Activated CD8-positive, alpha-beta T cell treated with anti-CD3 and anti-CD28 coated beads for 36 hours (primary cell): ENCODE data around the gene PSRC1. TPM values are rescaled to one million over a fixed set of nuclear protein-coding genes. Genes with fewer than 3 reads are reported as not detected.
A peak's percentile ranks its signal among the peaks of the same experiment; 100 is the strongest.

Source experiments
- ATAC-seq: fragments of 200-7000 bp; cut with Tn5 transposase; one replicate; pipeline ENCODE4 v1.10.0; 2021; ENCODE audit warnings: mild to moderate bottlenecking, moderate library complexity
- CTCF ChIA-PET: fragments of 350-600 bp; sonication (Branson Sonifier 250); formaldehyde crosslinking; loops from one replicate; lab custom pipeline; 2021; ENCODE audit warnings: antibody characterized with exemption; lab: Charles Lee
- POLR2A ChIA-PET: fragments of 350-600 bp; sonication (Branson Sonifier 250); formaldehyde crosslinking; loops from one replicate; lab custom pipeline; 2021; ENCODE audit warnings: antibody characterized with exemption; lab: Charles Lee
- DNase-seq: peaks from one replicate; pipeline ENCODE4 v3.0.0-alpha.2; 2020
- H3K27ac Mint-ChIP-seq: one replicate; pipeline ENCODE4 v1.8.0; 2021; ENCODE audit warnings: mild to moderate bottlenecking, mixed read lengths
- H3K27me3 Mint-ChIP-seq: one replicate; pipeline ENCODE4 v1.8.0; 2021; ENCODE audit warnings: mixed read lengths
- H3K36me3 Mint-ChIP-seq: one replicate; pipeline ENCODE4 v1.8.0; 2021; ENCODE audit warnings: low read depth, mixed read lengths
- H3K4me1 Mint-ChIP-seq: one replicate; pipeline ENCODE4 v1.8.0; 2021; ENCODE audit warnings: low read depth, mixed read lengths
- H3K4me3 Mint-ChIP-seq: one replicate; pipeline ENCODE4 v1.8.0; 2021; ENCODE audit warnings: mild to moderate bottlenecking, moderate library complexity, mixed read lengths
- H3K9me3 Mint-ChIP-seq: one replicate; pipeline ENCODE4 v1.8.0; 2021; ENCODE audit warnings: mixed read lengths
- CTCF ChIP-seq: fragments of 200-600 bp; IDR thresholded peaks from one replicate; pipeline ENCODE4 v1.8.0; 2022; ENCODE audit warnings: antibody characterized with exemption, mild to moderate bottlenecking
- intact Hi-C: fragments of 100-400 bp; cut with micrococcal nuclease; formaldehyde crosslinking; loops from one replicate; pipeline ENCODE4 v1.10.0; 2022
- total RNA-seq, 2 experiments: library from RNA; stranded (reverse); gene quantifications; one replicate each; pipeline ENCODE4 v1.2.3, GENCODE V29; 2021

Gene PSRC1
- total RNA-seq, 2 experiments from 2014 or later = 12.9 to 14.0 TPM

GRCh38 chr1:109259674-109260557 is 23.0 kb downstream of the PSRC1 start:
- Mint-ChIP-seq H3K27me3 (no peaks in the 10 kb centered on the region), H3K27ac (no peak overlapping the region), H3K4me3 (no peak overlapping the region), H3K4me1 (peaks cover 4% of the 10 kb centered on the region), H3K36me3 (no peaks in the 10 kb centered on the region), H3K9me3 (no peaks in the 10 kb centered on the region)
- intact Hi-C loops = loop anchor here (5.0 kb wide), 3 partner anchors 53 to 272 kb away; partner anchors contain the start of gene SORT1
- POLR2A ChIA-PET = interaction anchor here (0.8 kb wide), 1 partner anchor 31 kb away, joined by 3 read pairs; no protein-coding TSS in a partner anchor
- CTCF ChIA-PET = interaction anchor here (1.1 to 1.2 kb wide), 3 partner anchors 21 to 273 kb away, joined by 3 read pairs; no protein-coding TSS in a partner anchor
- no peak for ATAC-seq
- no peak for TF ChIP-seq CTCF
- DNase-seq = no peak

- Mint-ChIP-seq H3K4me1 (peaks cover 4% of the 10 kb centered on the region), H3K27me3 (no peaks in the 10 kb centered on the region), H3K9me3 (no peaks in the 10 kb centered on the region), H3K27ac (no peak overlapping the region), H3K36me3 (no peaks in the 10 kb centered on the region), H3K4me3 (no peak overlapping the region)
- POLR2A ChIA-PET = no interaction called here
- ATAC-seq = no peak
- TF ChIP-seq CTCF = no peak
- intact Hi-C loops = no loop called here
- DNase-seq = no peak
- CTCF ChIA-PET = interaction anchor here (1.1 to 1.2 kb wide), 3 partner anchors 20 to 274 kb away, joined by 3 read pairs; no protein-coding TSS in a partner anchor
These were observed 24.2 kb downstream of the PSRC1 start for GRCh38 chr1:109258481-109259466.

- H3K4me3 Mint-ChIP-seq = no peak overlapping the region
- no peak for ATAC-seq
- H3K36me3 Mint-ChIP-seq = no peaks in the 10 kb centered on the region
- POLR2A ChIA-PET = interaction anchor here (1.6 kb wide), 1 partner anchor 11 kb away, joined by 6 read pairs; no protein-coding TSS in a partner anchor
- peaks cover 2% of the 10 kb centered on the region for H3K4me1 Mint-ChIP-seq
- no peaks in the 10 kb centered on the region for H3K9me3 Mint-ChIP-seq
- H3K27me3 Mint-ChIP-seq = no peaks in the 10 kb centered on the region
- CTCF ChIA-PET = interaction anchor here (0.6 to 1.1 kb wide), 2 partner anchors 57 to 275 kb away, joined by 3 to 4 read pairs; no protein-coding TSS in a partner anchor
- intact Hi-C loops = no loop called here
- H3K27ac Mint-ChIP-seq = no peak overlapping the region
- TF ChIP-seq CTCF = no peak
- DNase-seq = no peak
These were observed 25.1 kb downstream of the PSRC1 start for GRCh38 chr1:109257682-109258421.

- no peak for DNase-seq
- Mint-ChIP-seq H3K36me3 (no peaks in the 10 kb centered on the region), H3K9me3 (no peaks in the 10 kb centered on the region), H3K27ac (no peak overlapping the region), H3K4me1 (peaks cover 2% of the 10 kb centered on the region), H3K27me3 (no peaks in the 10 kb centered on the region), H3K4me3 (no peak overlapping the region)
- peak; percentile 20 for ATAC-seq
- intact Hi-C loops = no loop called here
- CTCF ChIA-PET = interaction anchor here (0.6 to 1.2 kb wide), 4 partner anchors 26 to 276 kb away, joined by 3 to 4 read pairs (median 3); partner anchors contain the start of gene PSRC1
- POLR2A ChIA-PET = interaction anchor here (1.6 kb wide), 1 partner anchor 10 kb away, joined by 6 read pairs; no protein-coding TSS in a partner anchor
- TF ChIP-seq CTCF = no peak
These were observed 25.8 kb downstream of the PSRC1 start for GRCh38 chr1:109256971-109257681.
